NCI-H526 (cell line): ENCODE results near the gene FRK.
"Not testable (repeated sequence)": the region's sequence is repeated elsewhere in the genome, so short reads cannot be mapped to it uniquely, and the experiment has no call there.

Experiments used
- DNase-seq, 2 experiments: peaks; one replicate each; lab custom pipeline; 2025; lab: John Stamatoyannopoulos, UW

FRK gene

GRCh38 chr6:116004841-116005815, 55.6 kb downstream of the FRK start:
- DNase-seq, result no peak

- no peak for DNase-seq
These were observed 57.0 kb downstream of the FRK start for GRCh38 chr6:116003668-116004067.

- DNase-seq, result no peak
These were observed 57.9 kb downstream of the FRK start for GRCh38 chr6:116002756-116003155.

GRCh38 chr6:115999235-115999634, 61.5 kb downstream of the FRK start:
- DNase-seq, result no peak

GRCh38 chr6:115997990-115998585, 62.6 kb downstream of the FRK start:
- no peak for DNase-seq

GRCh38 chr6:115986026-115986425, 74.7 kb downstream of the FRK start:
- DNase-seq, result no peak

- DNase-seq, result no peak
These were observed 75.9 kb downstream of the FRK start for GRCh38 chr6:115984809-115985208.

GRCh38 chr6:115983998-115984397, 76.7 kb downstream of the FRK start:
- DNase-seq, result no peak

- DNase-seq, result no peak
These were observed 78.2 kb downstream of the FRK start for GRCh38 chr6:115982453-115982852.

- DNase-seq, result no peak
These were observed 83.5 kb downstream of the FRK start for GRCh38 chr6:115977220-115977619.

- no peak for DNase-seq
These were observed 84.3 kb downstream of the FRK start for GRCh38 chr6:115976321-115976870.

- DNase-seq, result no peak
These were observed 88.0 kb downstream of the FRK start for GRCh38 chr6:115972679-115973078.

- no peak for DNase-seq
These were observed 88.9 kb downstream of the FRK start for GRCh38 chr6:115971785-115972184.

GRCh38 chr6:115969930-115970273, 90.8 kb downstream of the FRK start:
- no peak for DNase-seq

- DNase-seq, result peak in 1 of 2 experiments; percentile 6
These were observed 91.3 kb downstream of the FRK start for GRCh38 chr6:115969207-115969929.

GRCh38 chr6:115960286-115960685, 100.4 kb downstream of the FRK start:
- DNase-seq, result not testable (repeated sequence)

- peak in 1 of 2 experiments; percentile 3 for DNase-seq
These were observed 101.7 kb downstream of the FRK start for GRCh38 chr6:115958958-115959357.

GRCh38 chr6:115954740-115955139, 106.0 kb downstream of the FRK start:
- DNase-seq, result no peak

GRCh38 chr6:115948751-115949150, 111.9 kb downstream of the FRK start:
- DNase-seq, result no peak

- DNase-seq, result no peak
These were observed 112.6 kb downstream of the FRK start for GRCh38 chr6:115947966-115948541.

- DNase-seq, result no peak
These were observed 114.9 kb downstream of the FRK start for GRCh38 chr6:115945812-115946211.

- DNase-seq, result peak; percentile 77 to 91
These were observed 115.4 kb downstream of the FRK start for GRCh38 chr6:115945306-115945705.
